ENCODE measurements around the gene ROCK1. TPM values are rescaled to one million over a fixed set of nuclear protein-coding genes. Genes with fewer than 3 reads are reported as not detected.
A peak's percentile ranks its signal among the peaks of the same experiment; 100 is the strongest.

The ROCK1 gene
- total RNA-seq, 1 donor from 2014 or later = 60.9 TPM

DNA sequence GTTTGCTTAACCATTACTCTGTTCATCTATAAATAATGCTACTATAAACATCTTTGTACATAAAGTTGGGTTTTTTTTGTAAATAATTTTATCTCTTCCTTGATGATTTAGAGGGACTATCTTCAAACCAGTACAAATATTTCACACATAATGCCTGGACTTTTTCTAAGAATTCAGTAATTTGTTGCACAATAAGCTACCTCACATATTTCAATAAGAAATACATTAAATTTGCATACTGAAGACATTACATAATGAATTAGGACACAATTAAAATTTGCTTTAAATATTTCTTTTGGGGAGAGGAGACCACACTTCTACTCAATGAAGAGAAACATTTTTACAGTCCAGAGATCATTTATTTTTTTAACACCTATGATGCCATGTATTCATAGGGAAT is 7.2 kb upstream of the ROCK1 start:
- Mint-ChIP-seq H3K27ac (ENCODE audit: unreplicated experiment) (no peak overlapping the region), H3K9me3 (ENCODE audit: low read depth) (no peaks in the 10 kb centered on the region), H3K27me3 (ENCODE audit: low read depth) (no peaks in the 10 kb centered on the region), H3K36me3 (ENCODE audit: low read depth) (no peaks in the 10 kb centered on the region), H3K4me1 (ENCODE audit: low read depth) (peaks cover 28% of the 10 kb centered on the region), H3K4me3 (ENCODE audit: unreplicated experiment) (no peak overlapping the region)
- DNase-seq (ENCODE audit: low spot score) = no peak
- TF ChIP-seq, protein P1, sequence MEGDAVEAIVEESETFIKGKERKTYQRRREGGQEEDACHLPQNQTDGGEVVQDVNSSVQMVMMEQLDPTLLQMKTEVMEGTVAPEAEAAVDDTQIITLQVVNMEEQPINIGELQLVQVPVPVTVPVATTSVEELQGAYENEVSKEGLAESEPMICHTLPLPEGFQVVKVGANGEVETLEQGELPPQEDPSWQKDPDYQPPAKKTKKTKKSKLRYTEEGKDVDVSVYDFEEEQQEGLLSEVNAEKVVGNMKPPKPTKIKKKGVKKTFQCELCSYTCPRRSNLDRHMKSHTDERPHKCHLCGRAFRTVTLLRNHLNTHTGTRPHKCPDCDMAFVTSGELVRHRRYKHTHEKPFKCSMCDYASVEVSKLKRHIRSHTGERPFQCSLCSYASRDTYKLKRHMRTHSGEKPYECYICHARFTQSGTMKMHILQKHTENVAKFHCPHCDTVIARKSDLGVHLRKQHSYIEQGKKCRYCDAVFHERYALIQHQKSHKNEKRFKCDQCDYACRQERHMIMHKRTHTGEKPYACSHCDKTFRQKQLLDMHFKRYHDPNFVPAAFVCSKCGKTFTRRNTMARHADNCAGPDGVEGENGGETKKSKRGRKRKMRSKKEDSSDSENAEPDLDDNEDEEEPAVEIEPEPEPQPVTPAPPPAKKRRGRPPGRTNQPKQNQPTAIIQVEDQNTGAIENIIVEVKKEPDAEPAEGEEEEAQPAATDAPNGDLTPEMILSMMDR (IDR thresholded peaks at IDR 0.05) = no peak

DNA sequence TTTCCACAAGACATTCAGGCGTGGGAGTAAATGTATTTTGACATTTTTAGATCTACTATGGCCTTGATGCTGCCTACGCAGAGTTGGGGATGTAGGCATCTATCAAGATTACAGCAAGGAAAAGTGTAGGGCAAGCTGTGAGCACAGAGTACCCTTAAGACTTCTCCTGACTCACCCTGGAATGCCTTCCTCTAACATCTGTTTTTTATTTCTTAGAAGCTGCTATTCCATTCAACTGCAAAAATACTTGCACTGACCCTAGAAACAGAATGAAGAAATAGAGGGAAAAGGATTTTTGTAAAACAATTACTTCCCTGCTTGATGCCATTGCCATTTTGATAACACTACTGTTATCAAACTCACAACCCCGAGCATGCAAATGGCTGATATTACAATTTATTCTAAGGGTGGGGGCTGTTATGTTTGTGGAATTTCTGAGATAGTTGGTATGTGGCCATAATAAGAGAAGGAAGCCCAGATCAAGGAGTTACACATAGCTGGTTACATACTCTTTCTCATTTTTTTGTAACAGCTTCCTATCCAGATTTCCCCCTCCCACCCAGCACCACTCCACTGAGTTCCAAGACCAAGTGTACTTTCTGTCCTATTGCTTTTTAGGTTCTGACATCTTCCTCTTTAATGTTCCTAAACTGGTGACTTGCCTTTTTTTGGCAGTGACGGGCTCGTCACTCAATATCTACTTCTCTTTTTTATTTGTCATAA is 6.0 kb upstream of the ROCK1 start:
- Mint-ChIP-seq H3K27ac (ENCODE audit: unreplicated experiment) (peak overlapping the region; percentile 91), H3K27me3 (ENCODE audit: low read depth) (no peaks in the 10 kb centered on the region), H3K4me1 (ENCODE audit: low read depth) (peaks cover 30% of the 10 kb centered on the region), H3K4me3 (ENCODE audit: unreplicated experiment) (peak overlapping the region; percentile 4), H3K9me3 (ENCODE audit: low read depth) (no peaks in the 10 kb centered on the region), H3K36me3 (ENCODE audit: low read depth) (no peaks in the 10 kb centered on the region)
- DNase-seq (ENCODE audit: low spot score) = no peak
- TF ChIP-seq, protein P1 (IDR thresholded peaks at IDR 0.05) = no peak

DNA sequence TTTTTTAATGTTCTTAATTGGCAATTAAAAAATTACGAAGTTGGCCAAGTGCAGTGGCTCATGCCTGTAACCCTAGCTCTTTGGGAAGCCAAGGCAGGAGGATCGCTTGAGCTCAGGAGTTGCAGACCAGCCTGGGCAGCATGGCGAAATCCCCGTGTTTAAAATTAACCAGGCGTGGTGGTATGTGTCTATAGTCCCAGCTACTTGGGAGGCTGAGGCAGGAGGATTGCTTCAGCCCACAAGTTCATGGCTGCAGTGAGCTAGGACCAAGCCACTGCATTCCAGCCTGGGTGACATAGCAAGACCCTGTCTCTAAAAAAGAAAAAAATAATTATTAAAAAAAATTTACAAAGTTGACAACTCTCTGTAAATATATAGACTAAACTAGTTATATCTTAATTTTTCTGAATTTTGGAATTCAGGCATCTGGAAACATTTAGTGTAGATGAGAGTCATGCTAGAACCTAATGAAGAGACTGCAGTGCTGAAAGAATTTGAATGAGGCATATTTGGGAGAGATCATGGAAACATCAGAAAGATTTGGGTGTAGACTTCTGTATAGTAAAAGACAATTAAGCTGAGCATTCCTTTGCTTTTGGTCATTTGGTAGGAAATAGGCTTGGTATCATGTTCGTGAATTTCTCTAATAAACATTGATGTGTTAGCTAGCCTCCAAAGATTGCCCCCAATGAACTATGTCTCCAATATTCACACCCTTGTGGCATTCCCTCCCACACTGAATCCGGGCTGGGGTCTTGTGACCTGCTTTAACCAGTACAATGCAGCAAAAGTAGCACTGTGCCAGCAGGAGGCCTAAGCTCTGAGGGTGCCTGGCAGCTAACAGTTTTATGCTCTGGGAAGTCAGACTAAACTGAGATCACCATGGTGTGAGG is 4.2 kb upstream of the ROCK1 start:
- no peak for DNase-seq (ENCODE audit: low spot score)
- Mint-ChIP-seq H3K36me3 (ENCODE audit: low read depth) (no peaks in the 10 kb centered on the region), H3K4me3 (ENCODE audit: unreplicated experiment) (no peak overlapping the region), H3K27ac (ENCODE audit: unreplicated experiment) (peak overlapping the region; percentile 60), H3K27me3 (ENCODE audit: low read depth) (no peaks in the 10 kb centered on the region), H3K4me1 (ENCODE audit: low read depth) (peaks cover 31% of the 10 kb centered on the region), H3K9me3 (ENCODE audit: low read depth) (no peaks in the 10 kb centered on the region)
- TF ChIP-seq, protein P1 (IDR thresholded peaks at IDR 0.05) = no peak

DNA sequence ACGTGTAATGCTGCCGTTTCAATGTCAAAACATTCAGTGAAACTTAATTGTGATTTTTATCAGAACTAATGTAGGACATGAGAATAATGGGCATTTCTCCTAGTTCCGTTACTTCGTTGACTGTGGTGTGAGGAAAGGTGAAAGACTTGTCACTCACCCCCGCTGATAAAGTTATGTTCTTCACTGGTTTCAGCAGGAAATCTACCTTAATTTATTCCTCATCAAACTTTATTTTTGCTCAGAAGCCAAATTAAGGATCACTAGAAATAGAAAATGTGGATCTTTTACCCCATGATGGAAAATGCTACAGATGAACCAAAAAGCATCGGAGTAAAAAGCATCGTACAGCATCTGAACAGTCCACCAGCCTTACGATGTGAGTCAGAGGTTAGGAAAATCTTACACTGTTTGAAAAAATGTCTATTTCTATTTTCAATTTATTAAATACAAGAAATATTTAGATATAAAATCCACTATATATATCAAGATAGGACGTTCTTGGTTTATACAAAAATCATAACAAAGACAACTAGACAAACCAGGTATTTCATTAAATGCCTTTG is 1.0 kb upstream of the ROCK1 start:
- Mint-ChIP-seq H3K4me3 (ENCODE audit: unreplicated experiment) (peak overlapping the region; percentile 93), H3K9me3 (ENCODE audit: low read depth) (no peaks in the 10 kb centered on the region), H3K36me3 (ENCODE audit: low read depth) (no peaks in the 10 kb centered on the region), H3K4me1 (ENCODE audit: low read depth) (peaks cover 21% of the 10 kb centered on the region), H3K27me3 (ENCODE audit: low read depth) (no peaks in the 10 kb centered on the region), H3K27ac (ENCODE audit: unreplicated experiment) (peak overlapping the region; percentile 99)
- TF ChIP-seq, protein P1 (IDR thresholded peaks at IDR 0.05) = no peak
- DNase-seq (ENCODE audit: low spot score) = no peak

DNA sequence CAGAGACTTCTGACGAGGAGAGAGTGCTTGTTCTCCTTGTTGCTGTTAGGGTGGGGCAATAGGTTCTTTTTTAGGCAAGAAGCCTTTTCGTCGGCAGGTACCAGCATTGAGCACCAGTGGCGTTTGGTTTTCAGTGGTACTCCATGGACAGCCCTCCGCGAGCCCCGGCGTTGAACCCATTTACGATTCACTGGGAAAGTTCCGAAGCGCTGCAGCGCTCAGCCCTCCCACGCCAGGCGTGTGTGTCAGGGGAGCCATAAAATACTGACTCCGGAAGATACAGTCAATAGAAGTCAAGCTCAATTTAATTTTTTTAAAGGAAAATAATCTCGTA is 494 bp upstream of the ROCK1 start:
- peaks cover 16% of the 10 kb centered on the region for H3K4me1 Mint-ChIP-seq (ENCODE audit: low read depth)
- no peaks in the 10 kb centered on the region for H3K36me3 Mint-ChIP-seq (ENCODE audit: low read depth)
- H3K27me3 Mint-ChIP-seq (ENCODE audit: low read depth) = no peaks in the 10 kb centered on the region
- peak overlapping the region; percentile 99 for H3K27ac Mint-ChIP-seq (ENCODE audit: unreplicated experiment)
- no peaks in the 10 kb centered on the region for H3K9me3 Mint-ChIP-seq (ENCODE audit: low read depth)
- TF ChIP-seq, protein P1 (IDR thresholded peaks at IDR 0.05) = peak; percentile 25
- peak overlapping the region; percentile 93 for H3K4me3 Mint-ChIP-seq (ENCODE audit: unreplicated experiment)
- no peak for DNase-seq (ENCODE audit: low spot score)

Data from chondrocyte (in vitro differentiated cells).